IMR-90 (cell line): ENCODE measurements around the gene IDH3G. TPM values are rescaled to one million over a fixed set of nuclear protein-coding genes. Genes with fewer than 3 reads are reported as not detected.

Experiments used
- ATAC-seq: fragments of 200-7000 bp; cut with Tn5 transposase; 2 replicates; pipeline ENCODE4 v1.9.1; 2020; ENCODE audit warnings: low read depth, mild to moderate bottlenecking, moderate library complexity
- BruUV-seq: library from RNA; stranded (reverse); fragments of 400-500 nt; replicated peaks from 2 replicates; lab custom pipeline; 2021; lab: Mats Ljungman, UMichigan
- CTCF ChIA-PET: fragments of 300-600 bp; formaldehyde crosslinking; extraction: SDS; loops from one replicate; lab custom pipeline; 2021; ENCODE audit warnings: antibody characterized with exemption; lab: Yijun Ruan, JAX
- POLR2A ChIA-PET: fragments of 300-600 bp; sonication (Branson Sonifier 250); formaldehyde crosslinking; loops from one replicate; lab custom pipeline; 2022; ENCODE audit warnings: antibody characterized with exemption; ENCODE audit not compliant: unreplicated experiment; lab: Charles Lee
- DNase-seq: peaks from one replicate; pipeline ENCODE4 v3.0.0; 2013
- H2AFZ ChIP-seq: replicated peaks from 2 replicates; pipeline ENCODE3; 2013; ENCODE audit warnings: low read length, mild to moderate bottlenecking; ENCODE audit not compliant: poor library complexity
- H2AK5ac ChIP-seq: 2 replicates; pipeline ENCODE4 v1.6.1; 2013; ENCODE audit warnings: low read depth, low read length, inconsistent platforms
- H2AK9ac ChIP-seq: replicated peaks from 2 replicates; pipeline ENCODE3; 2013; ENCODE audit warnings: mild to moderate bottlenecking, low read depth, low read length, moderate library complexity; ENCODE audit not compliant: poor library complexity
- H2BK120ac ChIP-seq: 2 replicates; pipeline ENCODE4 v1.6.1; 2013; ENCODE audit warnings: low read depth, low read length, inconsistent platforms
- H2BK15ac ChIP-seq: 3 replicates; pipeline ENCODE4 v1.6.1; 2013; ENCODE audit warnings: low read depth, low read length, inconsistent platforms
- H2BK20ac ChIP-seq: 2 replicates; pipeline ENCODE4 v1.6.1; 2013; ENCODE audit warnings: low read depth, mild to moderate bottlenecking, inconsistent platforms, low read length, moderate library complexity
- H2BK5ac ChIP-seq: 2 replicates; pipeline ENCODE4 v1.6.1; 2013; ENCODE audit warnings: mild to moderate bottlenecking, low read depth, low read length, inconsistent platforms; ENCODE audit not compliant: poor library complexity, severe bottlenecking
- H3K14ac ChIP-seq: replicated peaks from 2 replicates; pipeline ENCODE4 v1.6.1; 2013; ENCODE audit warnings: low read depth, low read length, inconsistent platforms
- H3K18ac ChIP-seq: 2 replicates; pipeline ENCODE4 v1.6.1; 2013; ENCODE audit warnings: low read depth, low read length, control low read depth
- H3K23ac ChIP-seq: 2 replicates; pipeline ENCODE4 v1.6.1; 2013; ENCODE audit warnings: low read depth, low read length, inconsistent platforms
- H3K27ac ChIP-seq: 2 replicates; pipeline ENCODE4 v1.5.1; 2013; ENCODE audit warnings: mild to moderate bottlenecking, control low read depth, low read length; ENCODE audit not compliant: insufficient read depth
- H3K27me3 ChIP-seq: 2 replicates; pipeline ENCODE4 v1.6.1; 2013; ENCODE audit warnings: low read length; ENCODE audit not compliant: control insufficient read depth, insufficient read depth
- H3K36me3 ChIP-seq: 2 replicates; pipeline ENCODE4 v1.6.1; 2013; ENCODE audit warnings: low read length, mixed read lengths; ENCODE audit not compliant: control insufficient read depth, insufficient read depth
- H3K4ac ChIP-seq: 2 replicates; pipeline ENCODE4 v1.6.1; 2013; ENCODE audit warnings: low read depth, low read length, inconsistent platforms
- H3K4me1 ChIP-seq: 2 replicates; pipeline ENCODE4 v1.6.1; 2013; ENCODE audit warnings: low read length, mixed read lengths; ENCODE audit not compliant: control insufficient read depth, insufficient read depth
- H3K4me2 ChIP-seq: 2 replicates; pipeline ENCODE4 v1.6.1; 2013; ENCODE audit warnings: low read depth, mild to moderate bottlenecking, control low read depth, low read length, moderate library complexity
- H3K4me3 ChIP-seq: 2 replicates; pipeline ENCODE4 v1.5.1; 2013; ENCODE audit warnings: low read depth, mild to moderate bottlenecking, control low read depth, low read length, moderate library complexity; ENCODE audit not compliant: insufficient read depth
- H3K56ac ChIP-seq: 2 replicates; pipeline ENCODE4 v1.6.1; 2013; ENCODE audit warnings: low read length, inconsistent platforms; ENCODE audit not compliant: insufficient read depth; ENCODE audit errors: extremely low read depth
- H3K79me1 ChIP-seq, 2 experiments: 2 replicates each; pipeline ENCODE4 v1.6.1; 2013; ENCODE audit warnings: low read length in 2 of 2, inconsistent platforms in 1 of 2, low read depth in 1 of 2
- H3K9ac ChIP-seq: 2 replicates; pipeline ENCODE4 v1.6.1; 2013; ENCODE audit warnings: low read depth, low read length, control low read depth
- H3K9me1 ChIP-seq: 2 replicates; pipeline ENCODE4 v1.6.1; 2013; ENCODE audit warnings: low read length, inconsistent platforms; ENCODE audit not compliant: insufficient read depth
- H3K9me3 ChIP-seq: 2 replicates; pipeline ENCODE4 v1.6.1; 2013; ENCODE audit warnings: low read length; ENCODE audit not compliant: control insufficient read depth, insufficient read depth
- H4K20me1 ChIP-seq: 2 replicates; pipeline ENCODE4 v1.6.1; 2013; ENCODE audit warnings: low read length, inconsistent platforms; ENCODE audit not compliant: insufficient read depth
- H4K5ac ChIP-seq: 2 replicates; pipeline ENCODE4 v1.6.1; 2013; ENCODE audit warnings: mild to moderate bottlenecking, low read depth, low read length, control low read depth
- H4K8ac ChIP-seq, 2 experiments: 2 replicates each; pipeline ENCODE4 v1.6.1; 2013; ENCODE audit warnings: low read depth in 2 of 2, low read length in 2 of 2, control low read depth in 1 of 2, inconsistent platforms in 1 of 2
- H4K91ac ChIP-seq: 2 replicates; pipeline ENCODE4 v1.6.1; 2013; ENCODE audit warnings: low read depth, low read length, inconsistent platforms; ENCODE audit not compliant: insufficient read depth
- FOS ChIP-seq: fragments of 150-350 bp; IDR thresholded peaks from 2 replicates; pipeline ENCODE4 v1.6.1; 2016; ENCODE audit warnings: low read depth, low read length
- NFE2L2 ChIP-seq: fragments of 150-350 bp; IDR thresholded peaks from 2 replicates; pipeline ENCODE4 v1.6.1; 2016; ENCODE audit warnings: low read depth, mild to moderate bottlenecking, low read length
- RCOR1 ChIP-seq: IDR thresholded peaks from 2 replicates; pipeline ENCODE4 v1.6.1; 2012; ENCODE audit warnings: mild to moderate bottlenecking, low read length, improper control_type of control experiment; ENCODE audit not compliant: insufficient replicate concordance
- WGBS, 2 experiments: methylation state at CpG; one replicate each; pipeline versions ENCODE4 v1.1.5 to v1.1.7; 2013; ENCODE audit warnings: missing lambda C conversion rate in 2 of 2; ENCODE audit not compliant: insufficient read length in 1 of 2; ENCODE audit errors: extremely low coverage in 2 of 2; 5-methylcytosine and 5-hydroxymethylcytosine counted together
- dilution Hi-C: fragments of 300-500 bp; cut with HindIII; formaldehyde crosslinking; loops from one replicate; pipeline ENCODE4 v1.14.3; 2018; ENCODE audit warnings: low sequenced_read_pairs; ENCODE audit not compliant: unreplicated experiment
- in situ Hi-C: fragments of 300-500 bp; cut with MboI; formaldehyde crosslinking; loops from 3 replicates; pipeline ENCODE4 v1.14.3; 2019; ENCODE audit warnings: low sequenced_read_pairs, inconsistent platforms, mixed read lengths
- intact Hi-C: fragments of 100-400 bp; cut with micrococcal nuclease; formaldehyde crosslinking; loops from 2 replicates; pipeline ENCODE4 v1.10.0; 2022
- polyA plus RNA-seq, 3 experiments: library from polyadenylated mRNA; depleted of rRNA; stranded (reverse); fragments of >200 nt; gene quantifications; 2 replicates each; pipeline ENCODE4 v1.2.3, GENCODE V29; 2012; ENCODE audit warnings: low replicate concordance in 1 of 3
- total RNA-seq: library from RNA; depleted of rRNA; stranded (reverse); fragments of >200 nt; gene quantifications from 2 replicates; pipeline ENCODE4 v1.2.3, GENCODE V29; 2012
- TF ChIP-seq, protein P1 (sequence below): fragments of 150-350 bp; IDR thresholded peaks from 2 replicates; pipeline ENCODE4 v1.6.1; 2016; ENCODE audit warnings: low read depth, mild to moderate bottlenecking, low read length, moderate library complexity, borderline replicate concordance

Gene IDH3G
- total and polyA plus RNA-seq, 2 of the 4 experiments (the other 2 are of a cell fraction): 79.4 to 85.7 TPM

DNA sequence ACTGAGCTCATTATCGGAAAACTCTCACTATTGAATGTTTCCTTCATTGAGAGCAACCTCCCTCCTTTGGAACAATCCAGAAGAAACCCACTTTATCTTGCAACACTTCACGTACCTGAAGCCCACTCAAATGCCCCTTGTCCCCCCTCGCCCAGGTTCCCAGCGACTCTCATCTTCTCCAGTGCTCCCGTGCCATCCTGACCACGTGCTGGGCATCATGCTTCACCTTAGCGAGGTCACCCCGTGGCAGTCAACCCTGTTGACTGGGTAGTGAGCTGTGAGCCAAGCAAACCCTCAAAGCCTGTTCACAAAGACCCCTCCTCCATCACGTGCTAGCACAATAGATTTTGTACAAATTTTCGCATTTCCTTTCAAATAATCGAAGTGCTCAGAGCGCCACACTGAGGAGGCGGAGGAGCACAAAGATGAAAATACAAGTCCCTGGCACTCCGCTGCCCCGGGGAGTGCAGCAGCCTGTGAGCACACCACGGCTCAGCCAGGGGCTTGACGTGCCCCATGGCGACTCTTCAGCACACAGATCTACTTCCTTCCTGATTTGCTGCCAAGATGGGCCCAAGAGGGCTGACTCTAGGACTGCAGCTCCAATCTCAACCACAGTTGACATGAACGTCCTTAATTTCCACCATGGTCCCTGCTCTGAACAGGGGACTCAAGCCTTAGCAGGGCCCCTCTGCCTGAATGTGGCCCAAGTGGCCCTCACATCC, 20.6 kb upstream of the IDH3G start:
- no peak overlapping the region for H3K4me3 ChIP-seq
- in situ Hi-C loops (no loop called here), dilution Hi-C loops (no loop called here), intact Hi-C loops (no loop called here)
- no peak overlapping the region for H4K5ac ChIP-seq
- H2BK5ac ChIP-seq: no peak overlapping the region
- no peak for ATAC-seq
- no TSS peak for BruUV-seq
- no peak overlapping the region for H2BK20ac ChIP-seq
- H3K4me2 ChIP-seq: no peak overlapping the region
- POLR2A ChIA-PET: no interaction called here
- no peaks in the 10 kb centered on the region for H3K4me1 ChIP-seq
- H2AFZ ChIP-seq: no peak overlapping the region
- TF ChIP-seq, protein P1, sequence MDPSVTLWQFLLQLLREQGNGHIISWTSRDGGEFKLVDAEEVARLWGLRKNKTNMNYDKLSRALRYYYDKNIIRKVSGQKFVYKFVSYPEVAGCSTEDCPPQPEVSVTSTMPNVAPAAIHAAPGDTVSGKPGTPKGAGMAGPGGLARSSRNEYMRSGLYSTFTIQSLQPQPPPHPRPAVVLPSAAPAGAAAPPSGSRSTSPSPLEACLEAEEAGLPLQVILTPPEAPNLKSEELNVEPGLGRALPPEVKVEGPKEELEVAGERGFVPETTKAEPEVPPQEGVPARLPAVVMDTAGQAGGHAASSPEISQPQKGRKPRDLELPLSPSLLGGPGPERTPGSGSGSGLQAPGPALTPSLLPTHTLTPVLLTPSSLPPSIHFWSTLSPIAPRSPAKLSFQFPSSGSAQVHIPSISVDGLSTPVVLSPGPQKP: no peak
- TF ChIP-seq FOS (no peak), NFE2L2 (no peak), RCOR1 (no peak)
- DNase-seq: no peak
- H3K27me3 ChIP-seq: peaks cover 20% of the 10 kb centered on the region
- no peaks in the 10 kb centered on the region for H3K36me3 ChIP-seq
- 61% methylated on average over 12 of the region's 19 CpGs; no CpG with 5 or more reads in 1 of the 2 experiments for WGBS, 2 experiments
- H4K91ac ChIP-seq: no peak overlapping the region
- no peak overlapping the region for H3K14ac ChIP-seq
- H3K9me1 ChIP-seq: no peaks in the 10 kb centered on the region
- no peak overlapping the region for H2BK120ac ChIP-seq
- H4K8ac ChIP-seq: no peak overlapping the region
- H3K23ac ChIP-seq: no peak overlapping the region
- H2AK9ac ChIP-seq: no peak overlapping the region
- H4K20me1 ChIP-seq: no peaks in the 10 kb centered on the region
- no peak overlapping the region for H3K4ac ChIP-seq
- CTCF ChIA-PET: no interaction called here
- no peak overlapping the region for H2AK5ac ChIP-seq
- H3K56ac ChIP-seq: no peak overlapping the region
- H3K27ac ChIP-seq: no peak overlapping the region
- H3K79me1 ChIP-seq: no peaks in the 10 kb centered on the region
- peaks cover 9% of the 10 kb centered on the region for H3K9me3 ChIP-seq
- no peak overlapping the region for H3K18ac ChIP-seq
- no peak overlapping the region for H3K9ac ChIP-seq
- no peak overlapping the region for H2BK15ac ChIP-seq
